IMR-90 (cell line): ENCODE measurements around the gene CLPX.

Source experiments
- BHLHE40 ChIP-seq: fragments of 150-350 bp; IDR thresholded peaks from 2 replicates; pipeline ENCODE4 v1.6.1; 2016; ENCODE audit warnings: mild to moderate bottlenecking, low read depth, low read length
- CEBPB ChIP-seq: IDR thresholded peaks from 2 replicates; pipeline ENCODE4 v1.6.1; 2012; ENCODE audit warnings: low read depth, low read length, improper control_type of control experiment
- FOS ChIP-seq: fragments of 150-350 bp; IDR thresholded peaks from 2 replicates; pipeline ENCODE4 v1.6.1; 2016; ENCODE audit warnings: low read depth, low read length
- MAFK ChIP-seq: IDR thresholded peaks from 2 replicates; pipeline ENCODE4 v1.6.1; 2012; ENCODE audit warnings: low read depth, low read length, improper control_type of control experiment
- MAZ ChIP-seq: IDR thresholded peaks from 2 replicates; pipeline ENCODE4 v1.6.1; 2012; ENCODE audit warnings: low read depth, mild to moderate bottlenecking, low read length, improper control_type of control experiment, moderate library complexity, borderline replicate concordance
- MXI1 ChIP-seq: IDR thresholded peaks from 2 replicates; pipeline ENCODE4 v1.6.1; 2012; ENCODE audit warnings: low read depth, mild to moderate bottlenecking, low read length, moderate library complexity, borderline replicate concordance
- POLR2A ChIP-seq: IDR thresholded peaks from 2 replicates; pipeline ENCODE4 v1.6.1; 2012; ENCODE audit warnings: mild to moderate bottlenecking, low read depth, low read length
- RAD21 ChIP-seq: IDR thresholded peaks from 2 replicates; pipeline ENCODE4 v1.6.1; 2012; ENCODE audit warnings: low read length, improper control_type of control experiment
- RCOR1 ChIP-seq: IDR thresholded peaks from 2 replicates; pipeline ENCODE4 v1.6.1; 2012; ENCODE audit warnings: mild to moderate bottlenecking, low read length, improper control_type of control experiment; ENCODE audit not compliant: insufficient replicate concordance
- TF ChIP-seq, protein P1 (sequence below): conservative IDR thresholded peaks from 2 replicates; pipeline ENCODE4 v1.5.1; 2012; ENCODE audit warnings: mild to moderate bottlenecking, low read depth, low read length, improper control_type of control experiment

- TF ChIP-seq RCOR1: no peak
- TF ChIP-seq, protein P1, sequence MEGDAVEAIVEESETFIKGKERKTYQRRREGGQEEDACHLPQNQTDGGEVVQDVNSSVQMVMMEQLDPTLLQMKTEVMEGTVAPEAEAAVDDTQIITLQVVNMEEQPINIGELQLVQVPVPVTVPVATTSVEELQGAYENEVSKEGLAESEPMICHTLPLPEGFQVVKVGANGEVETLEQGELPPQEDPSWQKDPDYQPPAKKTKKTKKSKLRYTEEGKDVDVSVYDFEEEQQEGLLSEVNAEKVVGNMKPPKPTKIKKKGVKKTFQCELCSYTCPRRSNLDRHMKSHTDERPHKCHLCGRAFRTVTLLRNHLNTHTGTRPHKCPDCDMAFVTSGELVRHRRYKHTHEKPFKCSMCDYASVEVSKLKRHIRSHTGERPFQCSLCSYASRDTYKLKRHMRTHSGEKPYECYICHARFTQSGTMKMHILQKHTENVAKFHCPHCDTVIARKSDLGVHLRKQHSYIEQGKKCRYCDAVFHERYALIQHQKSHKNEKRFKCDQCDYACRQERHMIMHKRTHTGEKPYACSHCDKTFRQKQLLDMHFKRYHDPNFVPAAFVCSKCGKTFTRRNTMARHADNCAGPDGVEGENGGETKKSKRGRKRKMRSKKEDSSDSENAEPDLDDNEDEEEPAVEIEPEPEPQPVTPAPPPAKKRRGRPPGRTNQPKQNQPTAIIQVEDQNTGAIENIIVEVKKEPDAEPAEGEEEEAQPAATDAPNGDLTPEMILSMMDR: no peak
- TF ChIP-seq MAFK: no peak
- no peak for TF ChIP-seq MXI1
- no peak for TF ChIP-seq POLR2A
- TF ChIP-seq BHLHE40: no peak
- TF ChIP-seq CEBPB: no peak
- TF ChIP-seq MAZ: no peak
- no peak for TF ChIP-seq RAD21
- no peak for TF ChIP-seq FOS
Observed at GRCh38 chr15:65204931-65205660, 20.0 kb upstream of the CLPX start.
